T-helper 1 cell treated with Interleukin-12 subunit alpha and Interleukin-12 subunit beta and Interleukin-4 antibody, amounts not matched to agents 30 μg/mL and 1 μg/mL, for 36 hours (primary cell): ENCODE measurements around the gene NRIP1.

Source experiments
- H3K27ac Mint-ChIP-seq: one replicate; pipeline ENCODE4 v1.8.0; 2021; ENCODE audit warnings: mild to moderate bottlenecking, mixed read lengths
- H3K27me3 Mint-ChIP-seq: one replicate; pipeline ENCODE4 v1.8.0; 2021; ENCODE audit warnings: low read depth, mixed read lengths
- H3K36me3 Mint-ChIP-seq: one replicate; pipeline ENCODE4 v1.8.0; 2021; ENCODE audit warnings: low read depth, mixed read lengths
- H3K4me1 Mint-ChIP-seq: one replicate; pipeline ENCODE4 v1.8.0; 2021; ENCODE audit warnings: low read depth, mixed read lengths
- H3K4me3 Mint-ChIP-seq: one replicate; pipeline ENCODE4 v1.8.0; 2021; ENCODE audit warnings: mild to moderate bottlenecking, moderate library complexity, mixed read lengths
- H3K9me3 Mint-ChIP-seq: one replicate; pipeline ENCODE4 v1.8.0; 2021; ENCODE audit warnings: mixed read lengths

The NRIP1 gene

GRCh38 chr21:15064576-15065391 is at the start of gene NRIP1:
NRIP1 (minus strand) TSS chr21:15065000; CDS start chr21:14968192, 96,808 bp downstream.
- Mint-ChIP-seq H3K9me3 (no peaks in the 10 kb centered on the region), H3K27ac (peak within 1 kb of the TSS; percentile 94), H3K36me3 (peaks cover 2% of the 10 kb centered on the region), H3K27me3 (peaks cover 44% of the 10 kb centered on the region), H3K4me1 (peaks cover 46% of the 10 kb centered on the region), H3K4me3 (peak within 1 kb of the TSS; percentile 96)

GRCh38 chr21:15112858-15113257 is 48.1 kb upstream of the NRIP1 start:
- Mint-ChIP-seq H3K9me3 (no peaks in the 10 kb centered on the region), H3K27me3 (peaks cover 6% of the 10 kb centered on the region), H3K36me3 (no peaks in the 10 kb centered on the region), H3K27ac (no peak overlapping the region), H3K4me1 (no peaks in the 10 kb centered on the region), H3K4me3 (no peak overlapping the region)

- no peak overlapping the region for H3K4me3 Mint-ChIP-seq
- H3K9me3 Mint-ChIP-seq: no peaks in the 10 kb centered on the region
- H3K27me3 Mint-ChIP-seq: peaks cover 6% of the 10 kb centered on the region
Observed at GRCh38 chr21:15108801-15109200, 44.0 kb upstream of the NRIP1 start.

GRCh38 chr21:15104470-15104869 is 39.7 kb upstream of the NRIP1 start:
- Mint-ChIP-seq H3K4me3 (no peak overlapping the region), H3K27ac (no peak overlapping the region), H3K9me3 (no peaks in the 10 kb centered on the region), H3K27me3 (peaks cover 3% of the 10 kb centered on the region), H3K36me3 (no peaks in the 10 kb centered on the region), H3K4me1 (no peaks in the 10 kb centered on the region)

More at GRCh38 chr21:15108801-15109200, 44.0 kb upstream of the NRIP1 start:
- no peak overlapping the region for H3K27ac Mint-ChIP-seq
- no peaks in the 10 kb centered on the region for H3K4me1 Mint-ChIP-seq
- no peaks in the 10 kb centered on the region for H3K36me3 Mint-ChIP-seq

GRCh38 chr21:15098908-15099307 is 34.1 kb upstream of the NRIP1 start:
- Mint-ChIP-seq H3K36me3 (no peaks in the 10 kb centered on the region), H3K27me3 (no peaks in the 10 kb centered on the region), H3K27ac (no peak overlapping the region), H3K4me3 (no peak overlapping the region), H3K4me1 (no peaks in the 10 kb centered on the region), H3K9me3 (no peaks in the 10 kb centered on the region)

- H3K36me3 Mint-ChIP-seq: no peaks in the 10 kb centered on the region
Observed at GRCh38 chr21:15098181-15098580, 33.4 kb upstream of the NRIP1 start.

GRCh38 chr21:15097580-15097979 is 32.8 kb upstream of the NRIP1 start:
- no peaks in the 10 kb centered on the region for H3K9me3 Mint-ChIP-seq

More at GRCh38 chr21:15098181-15098580, 33.4 kb upstream of the NRIP1 start:
- H3K9me3 Mint-ChIP-seq: no peaks in the 10 kb centered on the region
- H3K4me1 Mint-ChIP-seq: no peaks in the 10 kb centered on the region
- H3K27me3 Mint-ChIP-seq: no peaks in the 10 kb centered on the region
- no peak overlapping the region for H3K4me3 Mint-ChIP-seq
- H3K27ac Mint-ChIP-seq: no peak overlapping the region

GRCh38 chr21:15096146-15096545 is 31.3 kb upstream of the NRIP1 start:
- no peak overlapping the region for H3K27ac Mint-ChIP-seq
- H3K4me3 Mint-ChIP-seq: no peak overlapping the region
- no peaks in the 10 kb centered on the region for H3K9me3 Mint-ChIP-seq
- H3K4me1 Mint-ChIP-seq: no peaks in the 10 kb centered on the region
- H3K36me3 Mint-ChIP-seq: no peaks in the 10 kb centered on the region
- no peaks in the 10 kb centered on the region for H3K27me3 Mint-ChIP-seq

More at GRCh38 chr21:15097580-15097979, 32.8 kb upstream of the NRIP1 start:
- Mint-ChIP-seq H3K4me3 (no peak overlapping the region), H3K27me3 (no peaks in the 10 kb centered on the region), H3K4me1 (no peaks in the 10 kb centered on the region), H3K27ac (no peak overlapping the region), H3K36me3 (no peaks in the 10 kb centered on the region)

GRCh38 chr21:15095326-15095725 is 30.5 kb upstream of the NRIP1 start:
- H3K9me3 Mint-ChIP-seq: no peaks in the 10 kb centered on the region
- no peaks in the 10 kb centered on the region for H3K4me1 Mint-ChIP-seq
- no peaks in the 10 kb centered on the region for H3K36me3 Mint-ChIP-seq
- H3K27me3 Mint-ChIP-seq: no peaks in the 10 kb centered on the region
- no peak overlapping the region for H3K4me3 Mint-ChIP-seq
- no peak overlapping the region for H3K27ac Mint-ChIP-seq

GRCh38 chr21:15094706-15095105 is 29.9 kb upstream of the NRIP1 start:
- Mint-ChIP-seq H3K27me3 (no peaks in the 10 kb centered on the region), H3K4me1 (no peaks in the 10 kb centered on the region)

GRCh38 chr21:15093216-15093615 is 28.4 kb upstream of the NRIP1 start:
- no peak overlapping the region for H3K27ac Mint-ChIP-seq
- no peaks in the 10 kb centered on the region for H3K9me3 Mint-ChIP-seq
- no peaks in the 10 kb centered on the region for H3K4me1 Mint-ChIP-seq
- no peak overlapping the region for H3K4me3 Mint-ChIP-seq
- H3K27me3 Mint-ChIP-seq: no peaks in the 10 kb centered on the region
- no peaks in the 10 kb centered on the region for H3K36me3 Mint-ChIP-seq

More at GRCh38 chr21:15094706-15095105, 29.9 kb upstream of the NRIP1 start:
- Mint-ChIP-seq H3K9me3 (no peaks in the 10 kb centered on the region), H3K36me3 (no peaks in the 10 kb centered on the region), H3K4me3 (no peak overlapping the region), H3K27ac (no peak overlapping the region)

- Mint-ChIP-seq H3K4me3 (no peak overlapping the region), H3K27me3 (no peaks in the 10 kb centered on the region), H3K4me1 (no peaks in the 10 kb centered on the region), H3K27ac (no peak overlapping the region), H3K9me3 (no peaks in the 10 kb centered on the region), H3K36me3 (no peaks in the 10 kb centered on the region)
Observed at GRCh38 chr21:15092745-15093144, 27.9 kb upstream of the NRIP1 start.

- no peaks in the 10 kb centered on the region for H3K4me1 Mint-ChIP-seq
- H3K27ac Mint-ChIP-seq: no peak overlapping the region
- H3K27me3 Mint-ChIP-seq: peaks cover under 1% of the 10 kb centered on the region
- no peaks in the 10 kb centered on the region for H3K36me3 Mint-ChIP-seq
- no peaks in the 10 kb centered on the region for H3K9me3 Mint-ChIP-seq
- no peak overlapping the region for H3K4me3 Mint-ChIP-seq
Observed at GRCh38 chr21:15090390-15090789, 25.6 kb upstream of the NRIP1 start.

- peaks cover 4% of the 10 kb centered on the region for H3K27me3 Mint-ChIP-seq
- no peak overlapping the region for H3K27ac Mint-ChIP-seq
- no peaks in the 10 kb centered on the region for H3K9me3 Mint-ChIP-seq
- H3K36me3 Mint-ChIP-seq: no peaks in the 10 kb centered on the region
- H3K4me3 Mint-ChIP-seq: no peak overlapping the region
- no peaks in the 10 kb centered on the region for H3K4me1 Mint-ChIP-seq
Observed at GRCh38 chr21:15088488-15088887, 23.7 kb upstream of the NRIP1 start.

GRCh38 chr21:15084668-15085067 is 19.9 kb upstream of the NRIP1 start:
- Mint-ChIP-seq H3K4me3 (no peak overlapping the region), H3K4me1 (no peaks in the 10 kb centered on the region), H3K9me3 (no peaks in the 10 kb centered on the region), H3K27me3 (peaks cover 4% of the 10 kb centered on the region), H3K36me3 (no peaks in the 10 kb centered on the region), H3K27ac (no peak overlapping the region)
